ENCODE data around the gene FKBP8. TPM values are rescaled to one million over a fixed set of nuclear protein-coding genes. Genes with fewer than 3 reads are reported as not detected.
"Not testable (repeated sequence)": the region's sequence is repeated elsewhere in the genome, so short reads cannot be mapped to it uniquely, and the experiment has no call there.

The FKBP8 gene
- total RNA-seq, 1 experiment from 2014 or later = 261 TPM

- no peak overlapping the region for H3K27ac ChIP-seq (ENCODE audit: low read depth, low read length)
- H3K9me2 ChIP-seq (ENCODE audit: insufficient read depth) = no peaks in the 10 kb centered on the region
- RAD21 ChIA-PET (ENCODE audit: low non-redundant PET in 1 of 2, low total read pairs in 2 of 2, uncharacterized antibody in 2 of 2, unreplicated experiment in 2 of 2) = interaction anchor here in 1 of 2 experiments (1.1 kb wide), 1 partner anchor 31 kb away, joined by 4 read pairs; the partner anchor contains the start of gene KXD1
- CTCF ChIA-PET = interaction anchor here (0.5 kb wide), 1 partner anchor 25 kb away, joined by 4 read pairs; no protein-coding TSS in a partner anchor
- POLR2A ChIA-PET = interaction anchor here (0.5 to 1.0 kb wide), 3 partner anchors 8 to 110 kb away, joined by 3 read pairs; partner anchors contain the start of gene KXD1
- H3K79me2 ChIP-seq (ENCODE audit: insufficient read depth, low read length) = peaks cover 5% of the 10 kb centered on the region
- H3K4me2 ChIP-seq (ENCODE audit: low read length) = peak overlapping the region; percentile 15
- no peaks in the 10 kb centered on the region; a peak in 2 of 4 replicates for H3K36me3 ChIP-seq (ENCODE audit: control insufficient read depth in 1 of 2, insufficient read depth in 2 of 2, low read length in 2 of 2)
- TF ChIP-seq ELF1 (IDR thresholded peaks at IDR 0.05; ENCODE audit: borderline replicate concordance, low read depth) (no peak), POLR2A (IDR thresholded peaks at IDR 0.05; ENCODE audit: borderline replicate concordance, extremely low read depth, insufficient read depth, insufficient read length) (no peak), RAD21 (IDR thresholded peaks at IDR 0.05; ENCODE audit: low read depth) (no peak)
- H3K27me3 ChIP-seq (ENCODE audit: insufficient read depth, low read length) = no peaks in the 10 kb centered on the region
- no peak overlapping the region for H3K4me3 ChIP-seq (replicated peaks in 1 of 2; ENCODE audit: low read depth in 1 of 2, low read length in 2 of 2)
- H3K4me1 ChIP-seq (ENCODE audit: control insufficient read depth in 1 of 2, insufficient read depth in 2 of 2, low read length in 2 of 2) = peaks cover 7 to 27% of the 10 kb centered on the region in 2 experiments
- H4K20me1 ChIP-seq (ENCODE audit: insufficient read depth) = no peaks in the 10 kb centered on the region
- intact Hi-C loops (cut with micrococcal nuclease) = no loop called here
- DNase-seq (ENCODE audit: low read depth, low spot score) (peak; percentile 26), ATAC-seq (no peak)
- H3K9me3 ChIP-seq (ENCODE audit: control insufficient read depth in 1 of 2, insufficient read depth in 1 of 2, low read depth in 1 of 2, low read length in 2 of 2) = no peaks in the 10 kb centered on the region
- H3K9ac ChIP-seq (ENCODE audit: low read length) = no peak overlapping the region
- no peak overlapping the region for H2AFZ ChIP-seq (ENCODE audit: low read depth, low read length, poor library complexity, severe bottlenecking)
- no TSS peak for BruUV-seq (replicated peaks)
These were observed 17.1 kb downstream of the FKBP8 start for GRCh38 chr19:18526316-18526715.

- H4K20me1 ChIP-seq (ENCODE audit: insufficient read depth) = no peaks in the 10 kb centered on the region
- peaks cover 13 to 33% of the 10 kb centered on the region in 2 experiments for H3K4me1 ChIP-seq (ENCODE audit: control insufficient read depth in 1 of 2, insufficient read depth in 2 of 2, low read length in 2 of 2)
- ChIA-PET RAD21 (ENCODE audit: low non-redundant PET in 1 of 2, low total read pairs in 2 of 2, uncharacterized antibody in 2 of 2, unreplicated experiment in 2 of 2) (no interaction called here), POLR2A (interaction anchor here (1.9 kb wide), 1 partner anchor 10 kb away, joined by 5 read pairs; no protein-coding TSS in a partner anchor), CTCF (interaction anchor here (0.8 kb wide), 1 partner anchor 65 kb away, joined by 4 read pairs; the partner anchor contains the start of gene REX1BD)
- H3K9ac ChIP-seq (ENCODE audit: low read length) = no peak overlapping the region
- H3K4me3 ChIP-seq (replicated peaks in 1 of 2; ENCODE audit: low read depth in 1 of 2, low read length in 2 of 2) = no peak overlapping the region
- intact Hi-C loops (cut with micrococcal nuclease) = loop anchor here (2.0 kb wide), 1 partner anchor 113 kb away; the partner anchor contains the start of gene KLHL26
- H3K27ac ChIP-seq (ENCODE audit: low read depth, low read length) = no peak overlapping the region
- no peak for DNase-seq (ENCODE audit: low read depth, low spot score)
- H2AFZ ChIP-seq (ENCODE audit: low read depth, low read length, poor library complexity, severe bottlenecking) = no peak overlapping the region
- TF ChIP-seq CTCF (IDR thresholded peaks at IDR 0.05 in 2 of 3, conservative IDR thresholded peaks at IDR 0.05 in 1 of 3; ENCODE audit: borderline replicate concordance in 1 of 3, insufficient read depth in 1 of 3, low read depth in 2 of 3, low read length in 2 of 3) (no peak), ZFX (IDR thresholded peaks at IDR 0.05) (no peak), JUND (IDR thresholded peaks at IDR 0.05) (no peak), ZBTB33 (IDR thresholded peaks at IDR 0.05; ENCODE audit: extremely low read depth, insufficient replicate concordance, low read length) (no peak), RAD21 (IDR thresholded peaks at IDR 0.05; ENCODE audit: low read depth) (no peak), ELF1 (IDR thresholded peaks at IDR 0.05; ENCODE audit: borderline replicate concordance, low read depth) (no peak)
- H3K9me3 ChIP-seq (ENCODE audit: control insufficient read depth in 1 of 2, insufficient read depth in 1 of 2, low read depth in 1 of 2, low read length in 2 of 2) = no peaks in the 10 kb centered on the region
- H3K79me2 ChIP-seq (ENCODE audit: insufficient read depth, low read length) = peaks cover 28% of the 10 kb centered on the region
- no peak overlapping the region for H3K4me2 ChIP-seq (ENCODE audit: low read length)
- no peak for ATAC-seq
- H3K36me3 ChIP-seq (ENCODE audit: control insufficient read depth in 1 of 2, insufficient read depth in 2 of 2, low read length in 2 of 2) = no peaks in the 10 kb centered on the region; a peak in 1 of 4 replicates
- no peaks in the 10 kb centered on the region for H3K9me2 ChIP-seq (ENCODE audit: insufficient read depth)
- BruUV-seq (replicated peaks) = no TSS peak
- H3K27me3 ChIP-seq (ENCODE audit: insufficient read depth, low read length) = no peaks in the 10 kb centered on the region
These were observed 19.5 kb downstream of the FKBP8 start for GRCh38 chr19:18523841-18524240.

GRCh38 chr19:18522862-18523440 lies 20.4 kb downstream of the FKBP8 start:
- ATAC-seq; CTCF ChIA-PET; RAD21 ChIA-PET (ENCODE audit: low non-redundant PET in 1 of 2, low total read pairs in 2 of 2, uncharacterized antibody in 2 of 2, unreplicated experiment in 2 of 2); H3K27me3 ChIP-seq (ENCODE audit: insufficient read depth, low read length); H3K9me3 ChIP-seq (ENCODE audit: control insufficient read depth in 1 of 2, insufficient read depth in 1 of 2, low read depth in 1 of 2, low read length in 2 of 2); H4K20me1 ChIP-seq (ENCODE audit: insufficient read depth); H2AFZ ChIP-seq (ENCODE audit: low read depth, low read length, poor library complexity, severe bottlenecking); H3K9me2 ChIP-seq (ENCODE audit: insufficient read depth); H3K36me3 ChIP-seq (ENCODE audit: control insufficient read depth in 1 of 2, insufficient read depth in 2 of 2, low read length in 2 of 2); DNase-seq (ENCODE audit: low read depth, low spot score): not testable (repeated sequence)
- H3K9ac ChIP-seq (ENCODE audit: low read length) = peak overlapping the region; percentile 39; the same call in 1 of the 2 replicates
- peaks cover 14 to 33% of the 10 kb centered on the region in 2 experiments for H3K4me1 ChIP-seq (ENCODE audit: control insufficient read depth in 1 of 2, insufficient read depth in 2 of 2, low read length in 2 of 2)
- intact Hi-C loops (cut with micrococcal nuclease) = loop anchor here (1.0 to 2.0 kb wide), 2 partner anchors 34 to 114 kb away; partner anchors contain the start of genes KLHL26 and KXD1
- H3K79me2 ChIP-seq (ENCODE audit: insufficient read depth, low read length) = peaks cover 37% of the 10 kb centered on the region
- H3K4me3 ChIP-seq (replicated peaks in 1 of 2; ENCODE audit: low read depth in 1 of 2, low read length in 2 of 2) = peak overlapping the region; percentile 27 to 92; a peak in 3 of 4 replicates
- POLR2A ChIA-PET = interaction anchor here (1.9 to 3.5 kb wide), 3 partner anchors 11 to 49 kb away, joined by 5 to 15 read pairs (median 13); partner anchors contain the start of genes KXD1 and UBA52
- TSS peak; percentile 94 for BruUV-seq (replicated peaks)
- H3K4me2 ChIP-seq (ENCODE audit: low read length) = peak overlapping the region; percentile 60
- peak overlapping the region; percentile 48 for H3K27ac ChIP-seq (ENCODE audit: low read depth, low read length)
